ENCODE results near the gene ABCE1. TPM values are rescaled to one million over a fixed set of nuclear protein-coding genes. Genes with fewer than 3 reads are reported as not detected.

ABCE1 gene
- total and polyA plus RNA-seq, 2 donors (not counting 1 experiment from before 2014, with no cell fraction given), result 76.8 to 84.8 TPM

- Histone ChIP-seq H3K36me3 (ENCODE audit: control insufficient read depth, insufficient read depth, low read length) (peaks cover 1% of the 10 kb centered on the region), H2AFZ (ENCODE audit: low read length) (no peak overlapping the region), H3K9ac (ENCODE audit: insufficient read depth, low read length) (no peak overlapping the region), H3K27ac (ENCODE audit: insufficient read depth, low read length) (no peak overlapping the region), H3K4me1 (ENCODE audit: control insufficient read depth, extremely low read depth, insufficient read depth, low read length) (no peaks in the 10 kb centered on the region), H3K79me2 (ENCODE audit: control insufficient read depth, insufficient read depth, low read length) (peaks cover 59% of the 10 kb centered on the region), H4K20me1 (ENCODE audit: control insufficient read depth, extremely low read depth, insufficient read depth, low read length) (no peaks in the 10 kb centered on the region), H3K27me3 (ENCODE audit: control insufficient read depth, insufficient read depth, low read length) (no peaks in the 10 kb centered on the region), H3K4me3 (replicated peaks in 1 of 4; ENCODE audit: control extremely low read depth in 1 of 4, insufficient read depth in 1 of 4, low read depth in 3 of 4, low read length in 4 of 4) (no peak overlapping the region), H3K4me2 (ENCODE audit: extremely low read depth, insufficient read depth, low read length) (no peak overlapping the region), H3K9me3 (ENCODE audit: control insufficient read depth, insufficient read depth, low read depth, low read length) (no peaks in the 10 kb centered on the region)
- DNase-seq (ENCODE audit: low read depth in 2 of 2), result no peak
- TF ChIP-seq CTCF (conservative IDR thresholded peaks at IDR 0.05 in 1 of 2, IDR thresholded peaks at IDR 0.05 in 1 of 2; ENCODE audit: low read depth in 1 of 2, low read length in 2 of 2), result no peak
- TF ChIP-seq EZH2 (IDR thresholded peaks at IDR 0.05; ENCODE audit: low read length, missing control alignments), result no peak
Measured at GRCh38 chr4:145103496-145103895, 5.4 kb downstream of the ABCE1 start.

GRCh38 chr4:145107126-145107525 lies 9.0 kb downstream of the ABCE1 start:
- Histone ChIP-seq H3K36me3 (ENCODE audit: control insufficient read depth, insufficient read depth, low read length) (peaks cover 1% of the 10 kb centered on the region), H4K20me1 (ENCODE audit: control insufficient read depth, extremely low read depth, insufficient read depth, low read length) (no peaks in the 10 kb centered on the region), H3K9me3 (ENCODE audit: control insufficient read depth, insufficient read depth, low read depth, low read length) (no peaks in the 10 kb centered on the region), H3K9ac (ENCODE audit: insufficient read depth, low read length) (no peak overlapping the region), H3K4me2 (ENCODE audit: extremely low read depth, insufficient read depth, low read length) (no peak overlapping the region), H3K4me1 (ENCODE audit: control insufficient read depth, extremely low read depth, insufficient read depth, low read length) (no peaks in the 10 kb centered on the region), H3K79me2 (ENCODE audit: control insufficient read depth, insufficient read depth, low read length) (peaks cover 22% of the 10 kb centered on the region), H2AFZ (ENCODE audit: low read length) (no peak overlapping the region), H3K27me3 (ENCODE audit: control insufficient read depth, insufficient read depth, low read length) (no peaks in the 10 kb centered on the region), H3K27ac (ENCODE audit: insufficient read depth, low read length) (no peak overlapping the region), H3K4me3 (replicated peaks in 1 of 4; ENCODE audit: control extremely low read depth in 1 of 4, insufficient read depth in 1 of 4, low read depth in 3 of 4, low read length in 4 of 4) (no peak overlapping the region)
- no peak for DNase-seq (ENCODE audit: low read depth in 2 of 2)
- TF ChIP-seq CTCF (conservative IDR thresholded peaks at IDR 0.05 in 1 of 2, IDR thresholded peaks at IDR 0.05 in 1 of 2; ENCODE audit: low read depth in 1 of 2, low read length in 2 of 2) (no peak), EZH2 (IDR thresholded peaks at IDR 0.05; ENCODE audit: low read length, missing control alignments) (no peak)

GRCh38 chr4:145108128-145108527 lies 10.0 kb downstream of the ABCE1 start:
- Histone ChIP-seq H3K27ac (ENCODE audit: insufficient read depth, low read length) (no peak overlapping the region), H3K27me3 (ENCODE audit: control insufficient read depth, insufficient read depth, low read length) (no peaks in the 10 kb centered on the region), H3K36me3 (ENCODE audit: control insufficient read depth, insufficient read depth, low read length) (peaks cover 1% of the 10 kb centered on the region)

More at GRCh38 chr4:145108128-145108527, 10.0 kb downstream of the ABCE1 start:
- H4K20me1 ChIP-seq (ENCODE audit: control insufficient read depth, extremely low read depth, insufficient read depth, low read length), result no peaks in the 10 kb centered on the region
- no peaks in the 10 kb centered on the region for H3K9me3 ChIP-seq (ENCODE audit: control insufficient read depth, insufficient read depth, low read depth, low read length)
- H3K4me1 ChIP-seq (ENCODE audit: control insufficient read depth, extremely low read depth, insufficient read depth, low read length), result no peaks in the 10 kb centered on the region
- no peak for DNase-seq (ENCODE audit: low read depth in 2 of 2)
- no peak overlapping the region for H3K4me3 ChIP-seq (replicated peaks in 1 of 4; ENCODE audit: control extremely low read depth in 1 of 4, insufficient read depth in 1 of 4, low read depth in 3 of 4, low read length in 4 of 4)
- no peak overlapping the region for H2AFZ ChIP-seq (ENCODE audit: low read length)
- H3K79me2 ChIP-seq (ENCODE audit: control insufficient read depth, insufficient read depth, low read length), result peaks cover 12% of the 10 kb centered on the region
- TF ChIP-seq EZH2 (IDR thresholded peaks at IDR 0.05; ENCODE audit: low read length, missing control alignments), result no peak
- no peak for TF ChIP-seq CTCF (conservative IDR thresholded peaks at IDR 0.05 in 1 of 2, IDR thresholded peaks at IDR 0.05 in 1 of 2; ENCODE audit: low read depth in 1 of 2, low read length in 2 of 2)
- no peak overlapping the region for H3K4me2 ChIP-seq (ENCODE audit: extremely low read depth, insufficient read depth, low read length)
- H3K9ac ChIP-seq (ENCODE audit: insufficient read depth, low read length), result no peak overlapping the region

All from fibroblast of lung (primary cell).